HEK293 (cell line): Measurements from ENCODE around the gene CELF1.
A peak's percentile ranks its signal among the peaks of the same experiment; 100 is the strongest.

Experiments used
- CTCF ChIP-seq: fragments of 450-650 bp; formaldehyde crosslinking; IDR thresholded peaks from 2 replicates; pipeline ENCODE4 v1.5.1; 2016; ENCODE audit warnings: missing biosample characterization, missing genetic modification characterization
- ELK4 ChIP-seq: IDR thresholded peaks from 2 replicates; pipeline ENCODE4 v1.6.1; 2011; ENCODE audit warnings: mild to moderate bottlenecking, low read depth, low read length, borderline replicate concordance
- GLI4 ChIP-seq: fragments of 450-650 bp; formaldehyde crosslinking; IDR thresholded peaks from 2 replicates; pipeline ENCODE4 v1.5.1; 2016; ENCODE audit warnings: missing biosample characterization, missing genetic modification characterization
- HOXA7 ChIP-seq: sonication (generic); formaldehyde crosslinking; IDR thresholded peaks from 2 replicates; pipeline ENCODE4 v1.8.1; 2022; ENCODE audit warnings: missing genetic modification reagents, borderline replicate concordance
- KLF7 ChIP-seq: fragments of 450-650 bp; formaldehyde crosslinking; IDR thresholded peaks from 2 replicates; pipeline ENCODE4 v1.5.1; 2016; ENCODE audit warnings: missing biosample characterization, missing genetic modification characterization, borderline replicate concordance
- OVOL3 ChIP-seq: fragments of 450-650 bp; formaldehyde crosslinking; IDR thresholded peaks from 2 replicates; pipeline ENCODE4 v1.5.1; 2016; ENCODE audit warnings: missing biosample characterization, missing genetic modification characterization
- TCF7L2 ChIP-seq: IDR thresholded peaks from 2 replicates; pipeline ENCODE4 v1.6.1; 2011; ENCODE audit warnings: low read depth, mild to moderate bottlenecking, inconsistent platforms, low read length, moderate library complexity, borderline replicate concordance
- ZBTB1 ChIP-seq: fragments of 450-650 bp; formaldehyde crosslinking; IDR thresholded peaks from 2 replicates; pipeline ENCODE4 v1.5.1; 2016; ENCODE audit warnings: missing biosample characterization, missing genetic modification characterization
- ZBTB11 ChIP-seq: fragments of 450-650 bp; formaldehyde crosslinking; conservative IDR thresholded peaks from 2 replicates; pipeline ENCODE4 v1.5.1; 2016; ENCODE audit warnings: low read depth, missing biosample characterization, missing genetic modification characterization
- ZBTB17 ChIP-seq: fragments of 450-650 bp; formaldehyde crosslinking; IDR thresholded peaks from 2 replicates; pipeline ENCODE4 v1.5.1; 2016; ENCODE audit warnings: missing biosample characterization, missing genetic modification characterization
- ZBTB48 ChIP-seq: fragments of 450-650 bp; formaldehyde crosslinking; IDR thresholded peaks from 2 replicates; pipeline ENCODE4 v1.5.1; 2016; ENCODE audit warnings: missing biosample characterization, missing genetic modification characterization
- ZBTB6 ChIP-seq: fragments of 450-650 bp; formaldehyde crosslinking; IDR thresholded peaks from 2 replicates; pipeline ENCODE4 v1.5.1; 2017; ENCODE audit warnings: missing biosample characterization, missing genetic modification characterization
- ZNF157 ChIP-seq: fragments of 450-650 bp; formaldehyde crosslinking; IDR thresholded peaks from 2 replicates; pipeline ENCODE4 v1.5.1; 2016; ENCODE audit warnings: missing biosample characterization, missing genetic modification characterization
- ZNF18 ChIP-seq: fragments of 450-650 bp; formaldehyde crosslinking; IDR thresholded peaks from 2 replicates; pipeline ENCODE4 v1.5.1; 2016; ENCODE audit warnings: missing biosample characterization, missing genetic modification characterization
- ZNF184 ChIP-seq: fragments of 450-650 bp; IDR thresholded peaks from 2 replicates; pipeline ENCODE4 v1.5.1; 2018; ENCODE audit warnings: missing biosample characterization, mild to moderate bottlenecking, missing genetic modification characterization
- ZNF202 ChIP-seq: fragments of 450-650 bp; formaldehyde crosslinking; IDR thresholded peaks from 2 replicates; pipeline ENCODE4 v1.5.1; 2016; ENCODE audit warnings: missing biosample characterization, missing genetic modification characterization, borderline replicate concordance
- ZNF214 ChIP-seq: fragments of 450-650 bp; formaldehyde crosslinking; IDR thresholded peaks from 2 replicates; pipeline ENCODE4 v1.5.1; 2017; ENCODE audit warnings: missing biosample characterization, mild to moderate bottlenecking, missing genetic modification characterization, borderline replicate concordance
- ZNF223 ChIP-seq: fragments of 450-650 bp; formaldehyde crosslinking; IDR thresholded peaks from 2 replicates; pipeline ENCODE4 v1.5.1; 2016; ENCODE audit warnings: missing biosample characterization, missing genetic modification characterization
- ZNF510 ChIP-seq: fragments of 450-650 bp; formaldehyde crosslinking; IDR thresholded peaks from 2 replicates; pipeline ENCODE4 v1.5.1; 2018; ENCODE audit warnings: mild to moderate bottlenecking, missing genetic modification characterization, missing biosample characterization; ENCODE audit not compliant: insufficient replicate concordance
- ZNF529 ChIP-seq: fragments of 450-650 bp; formaldehyde crosslinking; IDR thresholded peaks from 2 replicates; pipeline ENCODE4 v1.5.1; 2017; ENCODE audit warnings: missing genetic modification characterization, missing biosample characterization; ENCODE audit not compliant: insufficient replicate concordance
- ZNF623 ChIP-seq: fragments of 450-650 bp; formaldehyde crosslinking; IDR thresholded peaks from 2 replicates; pipeline ENCODE4 v1.5.1; 2016; ENCODE audit warnings: missing biosample characterization, missing genetic modification characterization
- ZNF768 ChIP-seq: fragments of 450-650 bp; formaldehyde crosslinking; IDR thresholded peaks from 2 replicates; pipeline ENCODE4 v1.5.1; 2018; ENCODE audit warnings: missing biosample characterization, mild to moderate bottlenecking, missing genetic modification characterization
- ZNF792 ChIP-seq: fragments of 450-650 bp; formaldehyde crosslinking; IDR thresholded peaks from 2 replicates; pipeline ENCODE4 v1.5.1; 2016; ENCODE audit warnings: missing biosample characterization, missing genetic modification characterization
- TF ChIP-seq, protein P1 (sequence below): fragments of 450-650 bp; formaldehyde crosslinking; IDR thresholded peaks from 2 replicates; pipeline ENCODE4 v1.5.1; 2016; ENCODE audit warnings: missing biosample characterization, missing genetic modification characterization
- TF ChIP-seq, protein P2 (sequence below): fragments of 450-650 bp; formaldehyde crosslinking; IDR thresholded peaks from 2 replicates; pipeline ENCODE4 v1.5.1; 2016; ENCODE audit warnings: missing biosample characterization, missing genetic modification characterization, borderline replicate concordance

The CELF1 gene

GRCh38 chr11:47578524-47579494 lies 25.9 kb upstream of the CELF1 start, which contains the start of the genes KBTBD4 and NDUFS3 (continued):
- TF ChIP-seq ZNF214 (tag by site-specific recombination) (no peak), OVOL3 (tag by site-specific recombination) (peak; percentile 90), ELK4 (no peak; the same call in 1 of the 2 replicates), HOXA7 (no peak), ZNF623 (tag by site-specific recombination) (peak; percentile 39; the same call in 1 of the 2 replicates), ZNF157 (tag by site-specific recombination) (no peak), ZBTB48 (peak; percentile 71), GLI4 (tag by site-specific recombination) (peak; percentile 96), ZNF18 (tag by site-specific recombination) (peak; percentile 52), TCF7L2 (no peak; the same call in 1 of the 2 replicates), ZBTB17 (tag by site-specific recombination) (peak; percentile 99), ZBTB1 (tag by site-specific recombination) (no peak), CTCF (tag by site-specific recombination) (peak; percentile 28), ZBTB6 (tag by site-specific recombination) (peak; percentile 80), ZBTB11 (tag by site-specific recombination) (peak; percentile 100), ZNF529 (no peak), KLF7 (tag by site-specific recombination) (peak; percentile 98), ZNF184 (tag by site-specific recombination) (no peak), ZNF792 (tag by site-specific recombination) (0 out of 2 replicates have a peak, but pooled peaks have one; percentile 79), ZNF202 (tag by site-specific recombination) (no peak), ZNF223 (tag by site-specific recombination) (no peak), ZNF768 (tag by site-specific recombination) (no peak), ZNF510 (tag by site-specific recombination) (no peak)
- TF ChIP-seq, protein P1, sequence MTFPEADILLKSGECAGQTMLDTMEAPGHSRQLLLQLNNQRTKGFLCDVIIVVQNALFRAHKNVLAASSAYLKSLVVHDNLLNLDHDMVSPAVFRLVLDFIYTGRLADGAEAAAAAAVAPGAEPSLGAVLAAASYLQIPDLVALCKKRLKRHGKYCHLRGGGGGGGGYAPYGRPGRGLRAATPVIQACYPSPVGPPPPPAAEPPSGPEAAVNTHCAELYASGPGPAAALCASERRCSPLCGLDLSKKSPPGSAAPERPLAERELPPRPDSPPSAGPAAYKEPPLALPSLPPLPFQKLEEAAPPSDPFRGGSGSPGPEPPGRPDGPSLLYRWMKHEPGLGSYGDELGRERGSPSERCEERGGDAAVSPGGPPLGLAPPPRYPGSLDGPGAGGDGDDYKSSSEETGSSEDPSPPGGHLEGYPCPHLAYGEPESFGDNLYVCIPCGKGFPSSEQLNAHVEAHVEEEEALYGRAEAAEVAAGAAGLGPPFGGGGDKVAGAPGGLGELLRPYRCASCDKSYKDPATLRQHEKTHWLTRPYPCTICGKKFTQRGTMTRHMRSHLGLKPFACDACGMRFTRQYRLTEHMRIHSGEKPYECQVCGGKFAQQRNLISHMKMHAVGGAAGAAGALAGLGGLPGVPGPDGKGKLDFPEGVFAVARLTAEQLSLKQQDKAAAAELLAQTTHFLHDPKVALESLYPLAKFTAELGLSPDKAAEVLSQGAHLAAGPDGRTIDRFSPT (tag by site-specific recombination) = no peak
- TF ChIP-seq, protein P2, sequence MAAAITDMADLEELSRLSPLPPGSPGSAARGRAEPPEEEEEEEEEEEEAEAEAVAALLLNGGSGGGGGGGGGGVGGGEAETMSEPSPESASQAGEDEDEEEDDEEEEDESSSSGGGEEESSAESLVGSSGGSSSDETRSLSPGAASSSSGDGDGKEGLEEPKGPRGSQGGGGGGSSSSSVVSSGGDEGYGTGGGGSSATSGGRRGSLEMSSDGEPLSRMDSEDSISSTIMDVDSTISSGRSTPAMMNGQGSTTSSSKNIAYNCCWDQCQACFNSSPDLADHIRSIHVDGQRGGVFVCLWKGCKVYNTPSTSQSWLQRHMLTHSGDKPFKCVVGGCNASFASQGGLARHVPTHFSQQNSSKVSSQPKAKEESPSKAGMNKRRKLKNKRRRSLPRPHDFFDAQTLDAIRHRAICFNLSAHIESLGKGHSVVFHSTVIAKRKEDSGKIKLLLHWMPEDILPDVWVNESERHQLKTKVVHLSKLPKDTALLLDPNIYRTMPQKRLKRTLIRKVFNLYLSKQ = peak; percentile 71; the same call in 1 of the 2 replicates
